ENCODE measurements around the gene SST.

DNA sequence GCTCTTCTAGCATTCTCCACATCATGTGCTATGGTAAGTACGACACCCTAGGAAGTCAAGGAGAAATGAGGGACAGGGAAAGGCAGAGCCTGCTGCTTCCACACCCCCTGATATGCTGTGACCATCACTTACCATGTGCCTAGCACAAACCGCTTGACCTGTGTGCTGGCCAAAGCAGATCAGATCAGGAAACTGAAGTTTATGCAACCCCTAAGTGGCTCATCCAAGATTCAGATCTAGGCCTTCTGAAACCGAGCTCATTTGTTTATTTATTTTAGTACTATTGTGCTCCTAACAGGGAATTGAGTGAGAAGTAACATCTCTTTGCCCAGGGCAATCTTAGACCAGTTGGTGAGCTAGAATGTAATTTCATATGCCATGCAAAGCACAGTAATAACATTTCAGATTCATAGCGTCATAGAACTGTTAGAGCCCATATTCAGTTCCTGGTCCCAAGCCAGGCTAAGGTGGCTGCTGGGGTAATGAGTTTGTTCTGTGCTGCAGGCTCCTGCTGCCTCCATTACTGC lies 32.4 kb upstream of the SST start, which contains the start of gene RTP2:
- TF ChIP-seq CTCF (IDR thresholded peaks at IDR 0.05) (no peak), POLR2A (IDR thresholded peaks at IDR 0.05) (no peak)
